ENCODE data around the gene SUSD1.
A peak's percentile ranks its signal among the peaks of the same experiment; 100 is the strongest.

GRCh38 chr9:112065806-112066606 is 109.1 kb downstream of the SUSD1 start:
- TF ChIP-seq, protein P1, sequence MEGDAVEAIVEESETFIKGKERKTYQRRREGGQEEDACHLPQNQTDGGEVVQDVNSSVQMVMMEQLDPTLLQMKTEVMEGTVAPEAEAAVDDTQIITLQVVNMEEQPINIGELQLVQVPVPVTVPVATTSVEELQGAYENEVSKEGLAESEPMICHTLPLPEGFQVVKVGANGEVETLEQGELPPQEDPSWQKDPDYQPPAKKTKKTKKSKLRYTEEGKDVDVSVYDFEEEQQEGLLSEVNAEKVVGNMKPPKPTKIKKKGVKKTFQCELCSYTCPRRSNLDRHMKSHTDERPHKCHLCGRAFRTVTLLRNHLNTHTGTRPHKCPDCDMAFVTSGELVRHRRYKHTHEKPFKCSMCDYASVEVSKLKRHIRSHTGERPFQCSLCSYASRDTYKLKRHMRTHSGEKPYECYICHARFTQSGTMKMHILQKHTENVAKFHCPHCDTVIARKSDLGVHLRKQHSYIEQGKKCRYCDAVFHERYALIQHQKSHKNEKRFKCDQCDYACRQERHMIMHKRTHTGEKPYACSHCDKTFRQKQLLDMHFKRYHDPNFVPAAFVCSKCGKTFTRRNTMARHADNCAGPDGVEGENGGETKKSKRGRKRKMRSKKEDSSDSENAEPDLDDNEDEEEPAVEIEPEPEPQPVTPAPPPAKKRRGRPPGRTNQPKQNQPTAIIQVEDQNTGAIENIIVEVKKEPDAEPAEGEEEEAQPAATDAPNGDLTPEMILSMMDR (IDR thresholded peaks at IDR 0.05 in 8 of 11, conservative IDR thresholded peaks at IDR 0.05 in 3 of 11) = no peak
- TF ChIP-seq POLR2AphosphoS5 (IDR thresholded peaks at IDR 0.05) = peak in 1 of 3 donors; percentile 9

Measured in spleen (tissue), 7 donors.